ENCODE results near the gene ATAD2B. TPM values are rescaled to one million over a fixed set of nuclear protein-coding genes. Genes with fewer than 3 reads are reported as not detected.

ATAD2B gene
- total RNA-seq, 2 donors from 2014 or later, result 21.8 to 28.8 TPM

Other genes starting within 250 kb of the ATAD2B start
- 10 to 100 TPM; 17.6 to 22.1 TPM for gene UBXN2A, start 13.3 kb upstream of the ATAD2B start, total RNA-seq
- gene MFSD2B, start 83.0 kb upstream of the ATAD2B start, total RNA-seq, result not detected
- gene WDCP, start 120.3 kb upstream of the ATAD2B start, total RNA-seq, result 1 to 10 TPM; 5.6 to 5.7 TPM
- 1 to 10 TPM; 3.9 to 5.9 TPM for gene FKBP1B, start 122.6 kb upstream of the ATAD2B start, total RNA-seq
- gene SF3B6, start 149.2 kb upstream of the ATAD2B start, total RNA-seq, result 10 to 100 TPM; 59.3 to 66.7 TPM
- gene TP53I3, start 157.7 kb upstream of the ATAD2B start, total RNA-seq, result 10 to 100 TPM in 1 of 2 donors, 1 to 10 TPM in 1; 9.8 to 23.5 TPM
- gene PFN4, start 196.2 kb upstream of the ATAD2B start, total RNA-seq, result 1 to 10 TPM in 1 of 2 donors, under 1 TPM in 1; 0.67 to 1.0 TPM
- 10 to 100 TPM; 33.8 to 38.2 TPM for gene FAM228B, start 196.3 kb upstream of the ATAD2B start, total RNA-seq
- 1 to 10 TPM; 1.1 to 2.2 TPM for gene FAM228A, start 247.9 kb upstream of the ATAD2B start, total RNA-seq